GM18499 (cell line): ENCODE measurements around the gene RIPPLY3.
"Not testable (repeated sequence)": the region's sequence is repeated elsewhere in the genome, so short reads cannot be mapped to it uniquely, and the experiment has no call there.

ENCODE experiments used
- ATAC-seq: cut with Tn5 transposase; IDR thresholded peaks from one replicate; pipeline ENCODE4 v1.9.1; 2021; ENCODE audit warnings: moderate number of reproducible peaks; ENCODE audit not compliant: insufficient read depth, unreplicated experiment

RIPPLY3 gene

DNA sequence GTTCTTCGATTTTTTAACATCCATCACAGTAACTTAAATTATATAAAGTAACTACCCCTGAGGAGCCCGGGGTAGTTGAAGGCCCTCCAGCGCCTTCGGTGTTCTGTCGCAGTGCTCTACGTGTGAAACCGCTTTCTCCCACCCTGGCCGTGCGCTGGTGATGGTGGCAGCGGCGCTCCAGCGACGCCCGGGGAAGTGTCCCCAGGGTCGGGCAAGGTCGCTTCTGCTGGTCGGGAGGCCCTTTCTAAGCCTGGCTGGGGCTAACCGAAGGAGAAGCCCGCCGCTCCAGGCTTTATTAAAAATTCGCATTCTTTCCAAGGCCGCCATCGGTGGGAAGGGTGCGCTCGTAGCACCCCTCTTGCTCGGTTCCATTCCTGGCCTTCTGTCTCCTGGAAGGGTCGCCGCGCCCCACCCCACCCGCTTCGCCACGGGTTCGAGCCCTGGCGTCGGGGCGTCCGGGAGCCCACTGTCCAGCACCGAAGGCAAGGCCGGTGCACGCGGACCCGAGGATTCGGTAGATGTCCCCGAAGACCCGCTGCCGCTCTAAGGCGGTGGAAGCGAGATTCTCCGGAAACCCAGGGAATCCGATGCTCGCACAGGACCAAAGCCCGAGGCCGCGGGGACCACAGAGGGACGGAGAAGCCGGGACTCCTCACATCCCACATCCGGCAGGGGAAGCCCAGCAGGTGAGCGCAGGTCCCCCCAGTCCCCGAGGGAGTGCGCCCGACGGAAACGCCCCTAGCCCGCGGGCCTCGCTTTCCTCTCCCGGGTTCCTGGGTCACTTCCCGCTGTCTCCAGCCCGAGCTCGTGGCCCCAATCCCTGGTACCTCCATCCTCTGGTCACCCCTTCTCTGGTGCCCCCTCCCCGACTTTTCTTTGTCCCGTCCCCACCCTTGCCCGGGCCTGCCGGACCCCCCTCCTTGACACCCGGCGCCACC is 685 bp upstream of the RIPPLY3 start:
- no peak for ATAC-seq

GRCh38 chr21:37008724-37009123 is 2.2 kb downstream of the RIPPLY3 start:
- ATAC-seq: no peak

GRCh38 chr21:37009740-37010341 is 3.3 kb downstream of the RIPPLY3 start:
- peak; percentile 72 for ATAC-seq

DNA sequence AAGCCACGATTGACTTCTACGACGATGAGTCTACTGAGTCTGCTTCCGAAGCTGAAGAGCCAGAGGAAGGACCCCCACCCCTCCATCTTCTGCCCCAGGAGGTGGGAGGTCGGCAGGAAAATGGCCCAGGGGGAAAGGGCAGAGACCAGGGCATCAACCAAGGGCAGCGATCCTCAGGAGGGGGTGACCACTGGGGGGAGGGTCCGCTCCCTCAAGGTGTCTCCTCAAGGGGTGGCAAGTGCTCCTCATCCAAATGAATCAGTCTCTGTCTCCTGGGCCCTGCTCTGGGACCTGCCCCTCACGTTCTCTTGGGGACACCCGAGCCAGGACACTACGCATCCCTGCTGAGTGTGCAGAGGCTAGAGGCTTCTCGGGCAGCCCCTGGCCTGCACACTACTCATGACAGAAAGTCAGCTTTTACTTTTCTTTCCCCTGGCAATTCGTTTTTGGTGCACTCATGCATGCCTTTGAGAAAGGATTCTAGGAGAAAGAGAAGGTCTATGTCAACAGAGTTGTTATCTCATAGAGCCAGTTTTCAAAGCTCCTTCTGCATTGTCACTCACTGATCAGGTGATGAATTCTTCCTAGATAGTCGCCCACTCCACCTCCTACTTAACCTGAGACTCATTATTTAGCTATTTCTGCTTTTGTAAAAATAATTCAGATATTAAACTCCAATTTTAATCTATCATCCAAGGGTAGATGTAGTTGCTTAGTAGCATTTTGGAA is 11.6 kb downstream of the RIPPLY3 start:
- ATAC-seq: no peak

DNA sequence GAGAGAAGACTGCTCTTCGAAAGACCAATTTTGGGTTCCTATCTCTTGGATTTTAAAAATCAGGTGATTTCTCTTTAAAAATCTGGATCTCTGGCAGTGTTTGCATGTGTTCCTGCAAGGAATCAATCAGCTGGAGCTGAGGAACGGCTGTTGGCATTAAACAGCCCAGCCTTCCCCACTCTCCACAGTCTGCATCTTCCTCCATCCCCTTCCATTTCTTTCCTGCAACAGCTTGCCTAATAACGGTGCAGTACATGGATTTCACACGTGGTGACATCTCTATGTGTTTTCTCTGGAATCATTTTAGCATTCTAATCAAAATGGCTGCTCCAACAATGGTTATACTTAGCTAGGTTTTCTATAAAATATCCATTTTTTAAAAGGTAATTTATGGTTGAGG is 20.0 kb downstream of the RIPPLY3 start:
- no peak for ATAC-seq

DNA sequence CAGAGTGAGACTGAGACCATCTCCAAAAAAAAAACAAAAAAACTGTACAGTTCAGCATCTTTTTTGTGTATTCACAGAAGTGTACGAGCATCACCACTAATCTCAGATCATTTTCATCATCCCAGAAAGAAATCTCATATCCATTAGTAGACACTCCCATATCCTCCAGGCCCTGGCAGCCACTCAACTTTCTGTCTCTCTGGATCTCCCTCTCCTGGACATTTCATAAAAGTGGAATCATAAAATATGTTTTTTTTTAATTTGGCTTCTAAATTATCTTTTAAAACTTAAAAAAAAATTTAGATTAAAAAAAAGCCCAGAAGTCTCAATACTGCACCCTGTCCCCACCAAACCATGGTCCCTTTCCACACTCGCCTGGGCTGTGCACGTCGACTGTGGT is 22.1 kb downstream of the RIPPLY3 start:
- ATAC-seq: no peak

DNA sequence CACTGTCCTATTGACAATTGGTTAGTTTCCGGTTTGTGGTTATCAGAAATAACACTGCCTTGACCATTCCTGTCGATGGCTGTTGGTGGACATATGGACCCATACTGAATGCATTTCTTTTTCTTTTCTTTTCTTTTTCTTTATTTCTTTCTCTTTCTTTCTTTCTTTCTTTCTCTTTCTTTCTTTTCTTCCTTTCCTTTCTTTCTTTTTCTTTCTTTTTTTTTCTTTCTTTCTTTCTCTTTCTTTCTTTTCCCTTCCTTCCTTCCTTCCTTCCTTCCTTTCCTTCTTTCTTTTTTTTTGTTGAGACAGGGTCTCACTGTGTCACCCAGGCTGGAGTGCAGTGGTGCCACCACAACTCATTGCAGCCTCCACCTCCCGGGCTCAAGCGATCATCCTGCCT is 24.4 kb downstream of the RIPPLY3 start:
- ATAC-seq: no peak

- ATAC-seq: no peak
Observed at GRCh38 chr21:37032293-37032692, 25.8 kb downstream of the RIPPLY3 start.

DNA sequence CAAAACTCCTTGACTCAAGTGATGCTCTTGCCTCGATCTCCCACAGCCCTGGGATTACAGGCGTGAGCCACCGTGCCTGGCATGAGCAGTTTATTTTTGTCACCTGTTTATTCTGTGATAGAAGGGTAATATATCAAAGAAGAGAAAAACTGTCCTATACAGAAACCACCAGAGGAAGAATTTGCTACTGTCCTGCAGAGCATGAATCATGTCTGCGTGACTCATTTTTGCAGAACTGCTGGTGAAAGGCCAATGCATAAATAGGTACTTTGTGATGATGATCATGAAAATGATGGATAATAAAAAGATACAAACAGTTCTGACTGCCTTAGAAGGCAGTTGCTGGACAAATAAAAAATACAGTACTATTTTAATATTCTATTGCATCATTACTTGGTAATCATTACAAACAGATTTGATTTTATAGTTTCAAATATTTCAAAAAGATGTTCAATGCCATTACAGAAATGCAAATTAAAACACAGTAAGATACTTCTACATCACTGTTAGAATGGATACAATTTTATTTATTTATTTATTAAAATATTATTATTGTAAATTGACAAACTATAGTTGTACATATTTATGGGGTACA is 26.5 kb downstream of the RIPPLY3 start:
- ATAC-seq: no peak

- not testable (repeated sequence) for ATAC-seq
Observed at GRCh38 chr21:37034394-37034793, 27.9 kb downstream of the RIPPLY3 start.

DNA sequence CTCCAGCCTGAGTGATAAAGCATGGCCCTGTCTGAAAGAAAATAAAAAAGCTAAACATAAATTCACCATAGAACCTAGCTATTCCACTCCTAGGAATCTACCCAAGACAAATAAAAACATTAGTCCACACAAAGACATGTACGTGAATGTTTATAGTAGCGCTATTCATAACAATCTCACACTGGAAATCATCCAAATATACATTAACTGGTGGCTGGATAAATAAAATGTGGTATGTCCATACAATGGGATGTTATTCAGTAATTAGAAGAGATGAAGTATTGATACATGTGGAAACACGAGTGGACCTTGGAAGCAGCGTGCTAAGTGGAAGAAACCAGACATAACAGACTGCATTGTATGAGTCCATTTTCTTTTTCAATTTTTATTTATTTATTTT is 29.7 kb downstream of the RIPPLY3 start:
- no peak for ATAC-seq

DNA sequence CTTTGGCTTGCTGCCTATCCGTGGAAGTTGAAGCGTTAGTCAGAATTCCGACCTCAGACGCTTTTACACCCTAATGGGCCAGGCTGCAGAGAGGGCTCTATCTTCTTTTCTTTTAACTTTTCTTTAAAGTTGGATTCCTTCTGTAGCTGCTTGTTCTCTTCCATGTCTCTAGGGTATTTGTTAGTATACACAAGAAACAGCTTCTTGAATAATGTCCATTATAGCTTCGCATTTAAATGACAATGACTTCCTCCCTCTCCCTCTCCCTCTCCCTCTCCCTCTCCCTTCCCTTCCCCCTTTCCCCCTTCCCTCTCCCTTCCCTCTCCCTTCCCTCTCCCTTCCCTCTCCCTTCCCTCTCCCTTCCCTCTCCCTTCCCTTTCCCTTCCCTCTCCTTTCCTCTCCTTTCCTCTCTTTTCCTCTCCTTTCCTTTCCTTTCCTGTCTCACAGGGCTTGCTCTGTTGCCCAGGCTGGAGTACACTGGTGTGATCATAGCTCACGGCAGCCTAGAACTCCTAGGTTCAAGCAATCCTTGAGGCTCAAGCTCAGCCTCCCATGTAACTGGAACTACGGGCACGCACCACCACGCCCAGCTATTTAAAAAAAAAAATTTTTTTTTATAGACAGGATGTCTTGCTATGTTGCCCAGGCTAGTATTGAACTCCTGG is 33.0 kb downstream of the RIPPLY3 start:
- ATAC-seq: no peak

DNA sequence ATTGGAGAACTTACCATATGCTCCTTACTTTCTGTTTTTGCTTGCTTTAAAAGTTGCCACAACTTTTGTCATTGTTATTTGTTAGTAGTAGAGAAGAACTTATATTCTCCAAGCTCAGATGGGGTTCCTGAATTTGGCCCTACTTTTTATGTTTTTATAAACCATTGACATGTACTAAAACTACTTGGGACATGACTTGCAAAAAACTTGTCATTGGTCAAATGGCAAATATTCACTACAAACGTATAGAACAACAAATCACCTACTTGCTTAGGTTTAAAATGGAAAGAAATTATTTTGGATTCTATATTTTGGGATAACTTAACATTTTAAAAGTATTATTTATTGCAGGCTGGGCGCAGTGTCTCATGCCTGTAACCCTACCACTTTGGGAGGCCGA is 33.7 kb downstream of the RIPPLY3 start:
- no peak for ATAC-seq

DNA sequence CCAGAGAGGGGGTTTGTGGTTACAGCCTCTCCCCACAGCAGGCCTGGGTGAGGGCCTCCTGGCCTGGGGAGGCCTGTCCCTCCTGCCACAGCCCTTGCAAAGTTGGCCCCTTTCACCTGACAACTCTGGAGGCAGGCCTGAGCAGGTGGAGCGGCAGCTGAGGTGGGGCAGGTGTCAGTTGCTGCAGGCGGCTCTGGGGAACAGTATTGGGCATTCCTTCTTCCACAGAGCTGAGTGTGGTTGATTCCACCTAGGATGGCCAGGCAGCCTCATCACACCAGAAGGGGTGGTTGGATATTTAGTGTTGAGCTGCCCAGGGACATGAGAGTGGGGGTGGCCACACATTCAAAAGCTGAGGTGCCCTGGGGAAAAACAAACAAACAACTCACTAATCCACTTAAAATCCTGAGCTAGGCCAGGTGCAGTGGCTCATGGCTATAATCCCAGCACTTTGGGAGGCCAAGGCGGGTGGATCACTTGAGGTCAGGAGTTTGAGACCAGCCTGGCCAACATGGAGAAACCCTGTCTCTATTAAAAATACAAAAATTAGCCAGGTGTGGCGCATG is 35.3 kb downstream of the RIPPLY3 start:
- ATAC-seq: no peak

GRCh38 chr21:37043818-37044217 is 37.3 kb downstream of the RIPPLY3 start:
- ATAC-seq: no peak

DNA sequence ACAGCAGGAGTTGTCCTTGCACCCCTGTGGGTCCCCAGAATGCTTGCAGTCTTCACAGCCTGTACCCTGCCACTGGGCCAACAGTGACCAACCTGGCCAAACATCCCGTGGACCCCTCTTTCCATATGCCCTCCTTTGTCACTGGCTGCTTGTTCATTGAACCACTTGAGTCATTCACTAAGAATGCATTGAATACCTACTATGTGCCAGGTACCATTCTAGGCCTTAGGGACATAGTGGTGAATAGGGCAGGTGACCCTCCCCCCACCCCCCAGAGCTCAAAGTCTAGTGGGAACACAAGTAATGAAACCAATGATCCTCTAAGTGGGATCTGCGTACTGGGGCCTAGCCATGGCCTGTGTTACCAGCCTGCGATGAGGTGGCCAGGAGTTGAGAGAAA is 38.1 kb downstream of the RIPPLY3 start:
- ATAC-seq: no peak

- no peak for ATAC-seq
Observed at GRCh38 chr21:37045149-37045548, 38.6 kb downstream of the RIPPLY3 start.

DNA sequence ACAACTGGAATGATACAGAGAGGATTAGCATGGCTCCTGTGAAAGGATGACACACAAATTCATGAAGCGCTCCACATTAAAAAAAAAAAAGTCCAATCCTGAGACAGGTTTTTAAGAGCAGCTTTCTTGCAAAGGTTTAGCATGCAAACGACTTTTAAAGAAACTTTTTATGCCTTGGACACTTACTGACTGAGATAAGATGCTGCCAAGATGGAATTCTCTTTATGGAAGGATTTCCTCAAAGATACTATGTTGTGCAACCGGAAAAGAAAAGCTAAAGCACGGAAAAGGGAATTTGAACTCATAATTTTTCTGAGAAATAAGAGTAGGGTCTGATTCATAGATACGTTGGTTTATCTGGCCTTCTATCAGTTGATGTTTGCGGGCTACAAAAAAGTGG is 39.1 kb downstream of the RIPPLY3 start:
- ATAC-seq: no peak

- ATAC-seq: no peak
Observed at GRCh38 chr21:37047079-37047478, 40.6 kb downstream of the RIPPLY3 start.

GRCh38 chr21:37049741-37050140 is 43.2 kb downstream of the RIPPLY3 start:
- ATAC-seq: not testable (repeated sequence)
